ENCODE measurements around the gene RPGRIP1L.

Gene RPGRIP1L

DNA sequence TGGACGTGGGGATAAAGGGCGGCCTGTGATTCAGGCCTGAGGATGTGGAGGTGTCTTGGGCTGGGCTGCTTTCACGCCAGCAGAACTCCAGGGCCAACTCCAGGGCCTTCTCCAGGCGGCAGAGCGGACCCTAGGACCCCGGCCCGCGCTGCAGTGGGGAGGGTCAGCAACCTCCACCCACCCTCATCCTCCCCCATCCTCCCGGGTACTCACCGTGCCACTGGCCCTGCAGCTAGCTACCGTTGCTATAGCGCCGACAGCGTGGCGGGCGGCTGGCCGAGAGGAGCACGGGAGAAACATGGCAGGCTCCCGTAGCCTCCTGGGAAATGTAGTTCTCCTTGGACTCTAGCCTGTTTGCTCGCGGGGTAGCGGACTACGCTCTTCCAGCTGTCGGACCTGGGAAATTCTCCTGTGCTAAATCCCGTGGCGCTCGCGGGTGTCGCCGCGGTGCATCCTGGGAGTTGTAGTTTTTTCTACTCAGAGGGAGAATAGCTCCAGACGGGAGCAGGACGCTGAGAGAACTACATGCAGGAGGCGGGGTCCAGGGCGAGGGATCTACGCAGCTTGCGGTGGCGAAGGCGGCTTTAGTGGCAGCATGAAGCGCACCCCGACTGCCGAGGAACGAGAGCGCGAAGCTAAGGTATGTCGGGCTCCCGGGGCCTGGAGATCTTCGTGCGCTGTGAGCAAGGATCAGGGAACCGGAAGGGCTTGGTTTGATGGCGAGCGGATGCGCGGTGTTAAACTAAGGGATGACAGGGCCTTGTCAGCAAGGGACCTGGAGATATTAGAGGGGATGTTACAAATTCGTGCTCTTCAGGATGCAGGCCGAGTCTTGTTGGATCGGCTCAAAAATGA, at the start of gene RPGRIP1L, which contains the start of gene FTO:
Gene RPGRIP1L, minus strand, starts transcription at position 270 of the 855 bp plus-strand sequence. CDS start 3,136 bp downstream, outside the sequence.
Gene FTO, plus strand, starts transcription at position 567 of the 855 bp plus-strand sequence.
- in situ Hi-C loops (cut with HindIII; ENCODE audit: low sequenced_read_pairs), result no loop called here

- in situ Hi-C loops (cut with HindIII; ENCODE audit: low sequenced_read_pairs), result no loop called here
Measured at GRCh38 chr16:53753431-53753830, 49.8 kb upstream of the RPGRIP1L start.

DNA sequence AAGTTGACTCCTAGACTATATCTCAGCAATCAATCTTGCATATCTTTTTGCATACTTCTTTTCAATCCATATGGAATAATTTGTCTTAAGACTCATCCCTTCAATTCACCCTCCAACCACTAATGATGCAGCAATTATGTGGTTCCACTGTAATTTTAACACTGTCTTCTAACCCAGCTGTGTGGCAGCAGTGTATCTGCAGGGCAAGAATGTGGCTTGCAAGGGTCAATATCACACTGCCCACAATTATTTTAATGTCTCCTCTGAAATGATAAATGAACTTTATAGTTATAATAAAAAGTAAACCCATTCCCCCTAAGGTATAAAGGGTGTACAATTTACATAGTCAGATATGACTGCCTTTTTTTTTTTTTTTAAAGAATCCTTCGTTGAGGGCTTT, 48.9 kb upstream of the RPGRIP1L start:
- in situ Hi-C loops (cut with HindIII; ENCODE audit: low sequenced_read_pairs), result no loop called here

- in situ Hi-C loops (cut with HindIII; ENCODE audit: low sequenced_read_pairs), result no loop called here
Measured at GRCh38 chr16:53745753-53746266, 42.2 kb upstream of the RPGRIP1L start.

DNA sequence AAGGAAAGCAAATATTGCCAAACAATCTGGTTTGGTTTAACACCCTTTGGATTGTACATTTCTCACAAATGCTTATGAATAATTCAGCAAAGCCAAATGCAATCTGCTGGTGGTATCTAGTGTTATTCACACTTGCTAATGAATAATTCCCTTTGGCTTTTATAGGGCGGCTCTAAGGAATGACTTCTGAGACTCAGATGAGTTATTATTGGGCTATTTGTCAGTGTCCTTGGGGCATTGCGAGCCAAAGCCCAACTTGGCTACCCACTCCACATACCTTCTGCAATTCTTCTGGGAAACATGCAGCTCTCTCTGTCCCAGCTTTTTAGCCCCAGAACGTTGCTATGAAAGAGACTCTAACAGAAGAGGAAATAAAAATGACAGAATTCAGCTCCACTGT, 41.4 kb upstream of the RPGRIP1L start:
- in situ Hi-C loops (cut with HindIII; ENCODE audit: low sequenced_read_pairs), result no loop called here

DNA sequence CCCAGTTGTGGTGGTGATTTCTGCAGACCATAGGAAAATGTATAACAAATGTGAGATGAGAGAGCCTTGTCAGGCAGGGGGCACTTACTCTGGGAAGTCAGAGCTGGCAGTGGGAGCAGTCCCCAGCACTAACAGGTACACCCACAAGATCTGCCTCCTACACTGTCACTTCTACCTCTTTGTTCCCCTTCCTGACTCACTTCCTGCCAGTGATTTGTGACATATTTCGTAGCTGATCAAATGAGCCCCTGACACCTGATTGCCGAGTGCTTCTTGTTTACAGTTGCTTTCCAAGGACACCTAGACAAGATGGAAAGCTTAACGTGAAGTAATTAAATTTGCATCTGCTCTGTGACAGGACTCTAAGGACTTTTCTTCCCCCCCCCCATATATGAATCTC, 40.8 kb upstream of the RPGRIP1L start:
- in situ Hi-C loops (cut with HindIII; ENCODE audit: low sequenced_read_pairs), result loop anchor here (5.0 kb wide), 1 partner anchor 67 kb away; no protein-coding TSS in a partner anchor

DNA sequence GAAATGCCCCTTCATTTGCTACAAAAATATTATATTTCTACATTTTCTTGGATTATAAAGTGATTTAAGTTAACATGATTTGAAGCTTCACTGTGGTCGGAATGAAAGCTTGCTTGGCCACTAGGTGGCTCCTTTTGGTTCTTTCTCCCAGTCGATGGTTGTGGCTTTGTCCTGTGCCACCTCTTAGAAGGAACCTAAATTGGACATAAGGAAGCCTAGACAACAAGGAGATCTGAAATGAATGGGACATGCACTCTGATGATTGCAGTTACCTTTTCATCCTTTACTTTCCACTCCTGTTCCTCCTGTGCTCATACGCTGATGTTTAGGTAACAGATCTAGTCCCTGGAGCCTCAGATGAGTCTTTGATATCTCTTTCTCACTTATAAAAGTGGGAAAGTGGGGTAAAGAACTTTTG, 39.5 kb upstream of the RPGRIP1L start:
- in situ Hi-C loops (cut with HindIII; ENCODE audit: low sequenced_read_pairs), result loop anchor here (5.0 kb wide), 1 partner anchor 66 kb away; no protein-coding TSS in a partner anchor

DNA sequence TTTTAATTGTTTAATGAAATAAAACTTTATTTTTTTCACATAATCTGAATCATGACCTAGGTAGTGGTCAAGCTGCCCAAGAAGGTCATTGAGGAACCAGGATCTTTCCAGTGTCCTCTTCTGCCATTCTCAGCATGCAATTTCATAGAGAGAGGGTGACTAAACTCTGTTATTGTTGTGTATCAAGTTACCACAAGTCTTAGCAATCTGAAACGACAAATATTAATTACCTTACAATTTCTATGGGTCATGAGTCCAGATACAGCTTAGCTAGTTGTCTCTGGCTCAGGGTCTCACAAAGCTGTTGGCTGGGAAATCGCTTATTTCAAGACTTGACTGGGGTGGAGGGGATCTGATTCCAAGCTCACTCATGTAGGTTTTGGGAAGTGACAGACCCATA, 37.9 kb upstream of the RPGRIP1L start:
- in situ Hi-C loops (cut with HindIII; ENCODE audit: low sequenced_read_pairs), result loop anchor here (5.0 kb wide), 1 partner anchor 64 kb away; no protein-coding TSS in a partner anchor

GRCh38 chr16:53740933-53741531, 37.4 kb upstream of the RPGRIP1L start:
- in situ Hi-C loops (cut with HindIII; ENCODE audit: low sequenced_read_pairs), result loop anchor here (5.0 kb wide), 1 partner anchor 64 kb away; no protein-coding TSS in a partner anchor

- in situ Hi-C loops (cut with HindIII; ENCODE audit: low sequenced_read_pairs), result loop anchor here (5.0 kb wide), 1 partner anchor 63 kb away; no protein-coding TSS in a partner anchor
Measured at GRCh38 chr16:53740476-53740875, 36.8 kb upstream of the RPGRIP1L start.

DNA sequence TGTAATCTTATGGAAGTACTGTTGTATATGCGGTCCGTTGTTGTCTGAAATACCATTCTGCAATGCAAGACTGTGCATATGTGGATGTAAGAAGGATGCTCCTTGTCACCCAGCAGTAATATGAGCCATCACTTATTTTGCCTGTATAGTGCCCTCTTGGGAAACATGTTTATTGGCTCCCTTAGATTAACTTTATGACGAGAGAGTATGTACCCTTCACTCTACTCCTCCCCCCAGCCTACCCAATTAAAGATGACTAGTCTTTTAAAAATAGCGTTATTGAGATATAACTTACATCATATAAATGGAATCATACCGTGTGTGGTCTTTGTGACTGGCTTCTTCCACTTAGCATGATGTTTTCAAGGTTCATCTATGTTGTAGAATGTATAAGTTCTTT, 33.9 kb upstream of the RPGRIP1L start:
- in situ Hi-C loops (cut with HindIII; ENCODE audit: low sequenced_read_pairs), result no loop called here

DNA sequence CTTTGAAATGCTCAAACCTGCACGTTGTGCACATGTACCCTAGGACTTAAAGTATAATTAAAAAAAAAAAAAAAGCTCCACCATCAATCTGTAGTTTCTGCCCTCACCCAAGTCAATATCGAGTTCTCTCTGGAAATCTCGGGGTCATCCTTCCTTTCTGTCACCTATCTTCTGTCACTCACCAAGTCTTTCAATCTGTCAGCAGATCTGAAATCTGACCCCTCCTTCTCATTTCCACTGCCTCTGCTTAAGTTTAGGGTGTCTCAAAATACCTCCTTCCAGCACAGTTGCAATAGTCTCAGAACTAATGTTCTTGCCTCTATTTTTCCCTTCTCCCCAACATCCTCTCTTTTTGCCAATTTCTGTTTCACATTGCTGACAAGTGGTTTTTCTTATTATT, 32.6 kb upstream of the RPGRIP1L start:
- in situ Hi-C loops (cut with HindIII; ENCODE audit: low sequenced_read_pairs), result no loop called here

- in situ Hi-C loops (cut with HindIII; ENCODE audit: low sequenced_read_pairs), result no loop called here
Measured at GRCh38 chr16:53734908-53735307, 31.2 kb upstream of the RPGRIP1L start.

GRCh38 chr16:53732296-53732929, 28.8 kb upstream of the RPGRIP1L start:
- in situ Hi-C loops (cut with HindIII; ENCODE audit: low sequenced_read_pairs), result no loop called here

DNA sequence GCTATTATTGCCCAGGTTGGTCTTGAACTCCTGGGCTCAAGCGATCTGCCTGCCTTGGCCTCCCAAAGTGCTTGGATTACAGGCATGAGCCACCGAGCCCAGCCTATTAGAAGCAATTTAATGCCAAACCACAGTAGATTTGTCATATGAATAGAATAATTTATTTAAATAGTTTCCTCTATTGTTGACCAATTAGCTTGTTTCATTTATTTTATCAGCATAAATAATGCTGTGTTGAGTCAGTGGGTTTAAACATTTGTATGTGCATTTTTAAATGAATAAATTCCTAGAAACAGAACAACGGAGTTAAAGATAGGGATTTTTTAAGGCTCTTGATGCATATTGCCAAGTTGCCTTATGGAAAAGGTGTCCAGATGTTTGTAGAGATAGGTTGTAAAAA, 27.0 kb upstream of the RPGRIP1L start:
- in situ Hi-C loops (cut with HindIII; ENCODE audit: low sequenced_read_pairs), result no loop called here

DNA sequence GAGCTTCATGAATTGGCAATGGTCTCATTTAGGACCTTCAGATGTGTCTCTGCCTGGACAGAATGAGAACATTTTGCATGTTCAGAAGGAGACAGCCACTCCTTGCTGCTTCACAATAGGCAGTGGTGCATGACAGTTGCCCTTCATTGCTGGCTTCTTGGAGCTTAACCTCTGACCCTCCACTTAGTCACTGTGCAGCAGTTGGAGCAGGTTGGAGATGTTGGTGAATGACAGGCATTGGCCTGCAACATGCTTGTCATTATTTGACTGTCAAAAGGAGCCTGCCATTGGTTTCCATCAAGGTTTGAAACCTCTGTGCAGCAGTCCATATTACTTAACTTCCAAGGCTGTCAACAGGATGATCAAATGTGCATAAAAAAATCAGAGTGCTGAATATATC, 23.0 kb upstream of the RPGRIP1L start:
- in situ Hi-C loops (cut with HindIII; ENCODE audit: low sequenced_read_pairs), result no loop called here

DNA sequence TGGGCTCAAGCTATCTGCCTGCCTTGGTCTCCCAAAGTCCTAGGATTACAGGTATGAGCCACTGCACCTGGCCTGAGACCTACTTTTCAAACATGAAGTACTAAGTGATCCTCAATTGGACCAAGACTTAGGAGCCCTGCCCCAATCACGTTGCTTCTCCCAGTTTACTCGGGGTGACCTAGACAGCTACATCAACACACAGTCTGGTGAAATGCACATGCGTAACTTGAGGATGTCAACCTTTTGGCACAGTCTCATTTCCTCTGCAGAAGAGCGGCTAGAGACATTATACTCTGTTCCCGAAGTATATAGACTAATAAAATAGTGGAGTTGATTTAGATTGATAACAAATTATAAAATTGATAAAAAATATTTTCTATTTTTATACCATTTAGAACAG, 17.4 kb upstream of the RPGRIP1L start:
- in situ Hi-C loops (cut with HindIII; ENCODE audit: low sequenced_read_pairs), result no loop called here

DNA sequence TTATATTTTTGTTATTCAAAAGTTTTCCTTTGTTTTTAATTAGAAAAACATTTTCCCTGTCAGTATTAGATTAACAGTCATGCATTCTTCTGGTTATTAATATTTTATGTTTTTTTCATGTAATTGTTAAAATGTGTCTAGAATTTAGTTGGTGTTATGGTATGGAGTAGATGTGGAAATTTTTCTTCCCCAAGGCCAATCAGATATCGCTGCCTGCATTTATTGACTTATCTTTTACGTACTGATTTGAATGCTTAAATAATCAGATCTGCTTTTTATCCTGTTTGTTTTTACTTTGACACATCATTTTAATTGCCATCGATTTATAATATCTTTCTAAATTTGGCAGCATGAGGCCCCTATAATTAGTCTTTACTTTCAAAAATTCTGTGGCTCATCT, 13.9 kb upstream of the RPGRIP1L start:
- in situ Hi-C loops (cut with HindIII; ENCODE audit: low sequenced_read_pairs), result no loop called here

DNA sequence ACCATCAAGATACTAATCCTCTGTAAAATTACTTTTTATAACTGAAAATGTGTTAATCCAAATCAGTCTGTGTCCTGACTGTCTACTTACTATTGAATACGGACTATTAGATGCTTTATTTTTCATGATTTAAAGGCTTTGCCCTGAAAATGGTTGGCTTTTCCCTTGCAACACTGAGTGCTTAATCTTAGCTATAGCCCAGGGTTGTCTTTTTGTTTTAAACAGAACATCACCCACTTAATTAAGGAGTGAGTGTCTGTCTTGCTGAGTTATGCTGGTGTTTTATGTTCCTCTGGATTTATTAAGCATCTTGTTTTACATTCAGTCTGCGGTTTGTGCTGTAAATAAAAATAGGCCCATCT, 11.3 kb upstream of the RPGRIP1L start:
- in situ Hi-C loops (cut with HindIII; ENCODE audit: low sequenced_read_pairs), result no loop called here

GRCh38 chr16:53714205-53715022, 10.8 kb upstream of the RPGRIP1L start:
- in situ Hi-C loops (cut with HindIII; ENCODE audit: low sequenced_read_pairs), result no loop called here

Data from endothelial cell of hepatic sinusoid (primary cell).